K562 (cell line): ENCODE data around the gene CD55. TPM values are rescaled to one million over a fixed set of nuclear protein-coding genes. Genes with fewer than 3 reads are reported as not detected.

ENCODE experiments used
- ATAC-seq: fragments of 200-7000 bp; cut with Tn5 transposase; 3 replicates; pipeline ENCODE4 v1.9.1; 2020; ENCODE audit warnings: moderate library complexity
- BruUV-seq: library from RNA; stranded (reverse); fragments of 400-500 nt; replicated peaks from 2 replicates; lab custom pipeline; 2021; lab: Mats Ljungman, UMichigan
- CTCF ChIA-PET: fragments of 300-600 bp; formaldehyde crosslinking; extraction: SDS; loops from one replicate; lab custom pipeline; 2021; ENCODE audit warnings: low intra/inter-chr PET ratio; lab: Yijun Ruan, JAX
- POLR2A ChIA-PET: fragments of 300-600, 350-650 bp; sonication (Branson Sonifier 250); formaldehyde crosslinking; extraction: SDS; loops from one replicate; lab custom pipeline; 2021; ENCODE audit warnings: antibody characterized with exemption, inconsistent platforms; lab: Yijun Ruan, JAX
- DNase-seq, 4 experiments: peaks; one replicate each; pipeline versions ENCODE4 v3.0.0 to v3.0.0-alpha.2; 2011 to 2018; ENCODE audit warnings: low spot score in 3 of 4, mixed read lengths in 3 of 4; ENCODE audit errors: extremely low read depth in 1 of 4
- FAIRE-seq: peaks from 2 replicates; lab custom pipeline; 2011; peaks lifted over from hg19 to GRCh38; lab: Jason Lieb, UNC
- H2AFZ ChIP-seq: 2 replicates; pipeline ENCODE4 v1.6.0; 2011; ENCODE audit warnings: low read depth, low read length, control low read depth, inconsistent platforms
- H3K27ac ChIP-seq: fragments of 200-600 bp; 3 replicates; pipeline ENCODE4 v1.8.0; 2011; ENCODE audit warnings: low read depth, mild to moderate bottlenecking, control low read depth, inconsistent platforms, low read length, moderate library complexity, mixed read lengths; ENCODE audit errors: extremely low read depth
- H3K27me3 ChIP-seq, 2 experiments: fragments of 300-600 bp in 1 of 2; 2 replicates in 1 of 2; 3 replicates in 1 of 2; pipeline versions ENCODE4 v1.6.0 to v1.8.0; 2011; ENCODE audit warnings: inconsistent platforms in 2 of 2, low read length in 2 of 2, mild to moderate bottlenecking in 1 of 2, mixed read lengths in 1 of 2, moderate library complexity in 1 of 2; ENCODE audit not compliant: control insufficient read depth in 2 of 2, insufficient read depth in 2 of 2
- H3K36me3 ChIP-seq: fragments of 300-600 bp; 3 replicates; pipeline ENCODE4 v1.8.0; 2011; ENCODE audit warnings: mild to moderate bottlenecking, low read length, inconsistent platforms; ENCODE audit not compliant: control insufficient read depth, insufficient read depth
- H3K4me1 ChIP-seq, 2 experiments: fragments of 200-600 bp in 1 of 2; replicated peaks in 1 of 2; 2 replicates in 1 of 2; 3 replicates in 1 of 2; pipeline versions ENCODE4 v1.5.1 to v1.8.0; 2011; ENCODE audit warnings: inconsistent platforms in 2 of 2, low read length in 2 of 2, mild to moderate bottlenecking in 1 of 2, mixed read lengths in 1 of 2, moderate library complexity in 1 of 2; ENCODE audit not compliant: control insufficient read depth in 2 of 2, insufficient read depth in 2 of 2
- H3K4me2 ChIP-seq: 2 replicates; pipeline ENCODE4 v1.6.1; 2011; ENCODE audit warnings: low read length, control low read depth, inconsistent platforms, mixed read lengths; ENCODE audit not compliant: insufficient read depth
- H3K4me3 ChIP-seq: fragments of 200-600 bp; sonication (generic), shearing (Covaris generic); 2 replicates; pipeline ENCODE4 v1.5.1; 2016; ENCODE audit warnings: control low read depth, inconsistent platforms
- H3K79me2 ChIP-seq: fragments of 200-600 bp; 3 replicates; pipeline ENCODE4 v1.8.0; 2011; ENCODE audit warnings: low read length, inconsistent platforms; ENCODE audit not compliant: control insufficient read depth, insufficient read depth
- H3K9ac ChIP-seq, 2 experiments: 2 replicates each; pipeline versions ENCODE4 v1.6.0 to v1.6.1; 2011; ENCODE audit warnings: low read depth in 2 of 2, low read length in 2 of 2, control low read depth in 1 of 2, inconsistent platforms in 1 of 2, mild to moderate bottlenecking in 1 of 2, mixed read lengths in 1 of 2; ENCODE audit not compliant: insufficient read depth in 1 of 2
- H3K9me1 ChIP-seq: one replicate; pipeline ENCODE4 v1.6.0; 2011; ENCODE audit warnings: inconsistent platforms, mild to moderate bottlenecking, low read length, moderate library complexity; ENCODE audit not compliant: control insufficient read depth, insufficient read depth
- H3K9me3 ChIP-seq: replicated peaks from 2 replicates; pipeline ENCODE4 v1.5.1; 2011; ENCODE audit warnings: low read depth, low read length, inconsistent platforms; ENCODE audit not compliant: control insufficient read depth, insufficient read depth
- H4K20me1 ChIP-seq: replicated peaks from 2 replicates; pipeline ENCODE4 v1.6.1; 2011; ENCODE audit warnings: low read length, inconsistent platforms, mixed read lengths; ENCODE audit not compliant: control insufficient read depth, insufficient read depth
- ARID2 ChIP-seq: fragments of 450-650 bp; IDR thresholded peaks from 2 replicates; pipeline ENCODE4 v1.6.1; 2017; ENCODE audit warnings: antibody characterized with exemption, mild to moderate bottlenecking
- ATF1 ChIP-seq, 2 experiments: fragments of 450-650 bp in 1 of 2; IDR thresholded peaks; 2 replicates each; pipeline ENCODE4 v1.6.1; 2016; ENCODE audit warnings: missing compliant biosample characterization in 1 of 2, missing genetic modification characterization in 1 of 2
- ELF4 ChIP-seq: fragments of 450-650 bp; formaldehyde crosslinking; IDR thresholded peaks from 2 replicates; pipeline ENCODE4 v1.4.0; 2022; ENCODE audit warnings: missing genetic modification characterization
- FOXP1 ChIP-seq: sonication (generic); formaldehyde crosslinking; IDR thresholded peaks from 2 replicates; pipeline ENCODE4 v1.8.0; 2022; ENCODE audit warnings: mild to moderate bottlenecking, missing genetic modification reagents
- MEIS2 ChIP-seq: fragments of 450-650 bp; IDR thresholded peaks from 2 replicates; pipeline ENCODE4 v1.6.1; 2014; ENCODE audit warnings: mild to moderate bottlenecking; ENCODE audit not compliant: partially characterized antibody
- MGA ChIP-seq: fragments of 450-650 bp; IDR thresholded peaks from 2 replicates; pipeline ENCODE4 v1.6.1; 2016; ENCODE audit warnings: mild to moderate bottlenecking, moderate library complexity
- MYNN ChIP-seq, 2 experiments: sonication (generic); formaldehyde crosslinking in 1 of 2; IDR thresholded peaks; 2 replicates each; pipeline versions ENCODE4 v1.5.0 to v1.6.1; 2016 to 2020; ENCODE audit warnings: antibody characterized with exemption in 1 of 2, missing genetic modification reagents in 1 of 2
- ZNF121 ChIP-seq: sonication (generic); formaldehyde crosslinking; conservative IDR thresholded peaks from 2 replicates; pipeline ENCODE4 v1.8.0; 2022; ENCODE audit warnings: missing genetic modification reagents
- ZNF324 ChIP-seq: fragments of 250-450 bp; sonication (Bioruptor Pico); IDR thresholded peaks from 2 replicates; pipeline ENCODE4 v1.4.0; 2020; ENCODE audit warnings: mild to moderate bottlenecking
- WGBS: fragments of 100-300 bp; shearing (Covaris generic); methylation state at CpG from one replicate; pipeline ENCODE4 v1.1.6; 2016; ENCODE audit warnings: low coverage, mixed read lengths; ENCODE audit not compliant: insufficient coverage; ENCODE audit errors: missing lambda C conversion rate; 5-methylcytosine and 5-hydroxymethylcytosine counted together
- in situ Hi-C: fragments of 300-500 bp; cut with MboI; formaldehyde crosslinking; loops from 4 replicates; pipeline ENCODE4 v1.15.0; 2018; ENCODE audit warnings: inconsistent platforms, mixed read lengths
- intact Hi-C: fragments of 100-400 bp; cut with micrococcal nuclease; formaldehyde crosslinking; loops from 2 replicates; pipeline ENCODE4 v1.14.2; 2022
- polyA plus RNA-seq, 8 experiments: library from polyadenylated mRNA; depleted of rRNA in 4 of 8; stranded (reverse) in 5 of 8; unstranded in 3 of 8; fragments of >200 nt; fragmentation: Nextera tagmentation in 2 of 8; fragmentation: Illumina TruSeq in 1 of 8; extraction: Ambion mirVana in 2 of 8; extraction: Trizol in 1 of 8; gene quantifications; 2 replicates each; pipeline versions ENCODE4 v1.2.1 to v1.2.3, GENCODE V29; 2011 to 2014; ENCODE audit warnings: inconsistent platforms in 1 of 8, missing spikeins in 1 of 8
- total RNA-seq, 7 experiments: library from RNA; depleted of rRNA in 6 of 7; stranded (reverse); fragments of >200 nt in 6 of 7; fragmentation: Illumina TruSeq in 2 of 7; extraction: Trizol in 2 of 7; gene quantifications; 2 replicates each; pipeline versions ENCODE4 v1.2.1 to v1.2.3, GENCODE V29; 2011 to 2021; ENCODE audit warnings: low replicate concordance in 1 of 7

CD55 gene
- total and polyA plus RNA-seq, 9 of the 15 experiments (the other 6 are each of a cell fraction or from before 2014, with no cell fraction given), result 17.7 to 150 (median 97.0) TPM

GRCh38 chr1:207349979-207350378 lies 28.5 kb downstream of the CD55 start:
- intact Hi-C loops, result no loop called here
- Histone ChIP-seq H3K36me3 (peaks cover 68% of the 10 kb centered on the region), H3K4me2 (no peak overlapping the region), H3K79me2 (peaks cover 53% of the 10 kb centered on the region), H3K4me1 (no peaks in the 10 kb centered on the region), H3K9me1 (peaks cover 5% of the 10 kb centered on the region), H4K20me1 (no peaks in the 10 kb centered on the region), H3K9me3 (no peaks in the 10 kb centered on the region), H3K27ac (no peak overlapping the region), H3K9ac (no peak overlapping the region), H3K4me3 (no peak overlapping the region), H2AFZ (no peak overlapping the region), H3K27me3 (no peaks in the 10 kb centered on the region)
- POLR2A ChIA-PET, result no interaction called here
- DNase-seq (no peak), ATAC-seq (no peak), FAIRE-seq (no peak)
- CTCF ChIA-PET, result no interaction called here
- WGBS, result 96% methylated on average over 2 of the region's 2 CpGs
- in situ Hi-C loops, result loop anchor here (5.0 kb wide), 1 partner anchor 37 kb away; no protein-coding TSS in a partner anchor
- no TSS peak for BruUV-seq
- TF ChIP-seq MEIS2, result no peak
- no peak for TF ChIP-seq MGA
- TF ChIP-seq FOXP1, result no peak
- TF ChIP-seq ELF4 (CRISPR knock-in tag), result 0 out of 2 replicates have a peak, but pooled peaks have one; percentile 24
- TF ChIP-seq ZNF121 (CRISPR knock-in tag), result no peak
- TF ChIP-seq MYNN (IDR thresholded peaks at IDR 0.05), result peak; percentile 75
- TF ChIP-seq MYNN (CRISPR knock-in tag; IDR thresholded peaks at IDR 0.05), result no peak
- TF ChIP-seq ZNF324, result peak; percentile 58
- TF ChIP-seq ATF1 (CRISPR knock-in tag; IDR thresholded peaks at IDR 0.05), result no peak
- no peak for TF ChIP-seq ATF1 (tag; IDR thresholded peaks at IDR 0.05)
- no peak for TF ChIP-seq ARID2
